NCI-H524 treated with DMSO at 0.1 percent for 48 hours (cell line): ENCODE measurements around the gene ALK.

Experiments
- DNase-seq: peaks from one replicate; lab custom pipeline; 2025; lab: John Stamatoyannopoulos, UW

Gene ALK

DNA sequence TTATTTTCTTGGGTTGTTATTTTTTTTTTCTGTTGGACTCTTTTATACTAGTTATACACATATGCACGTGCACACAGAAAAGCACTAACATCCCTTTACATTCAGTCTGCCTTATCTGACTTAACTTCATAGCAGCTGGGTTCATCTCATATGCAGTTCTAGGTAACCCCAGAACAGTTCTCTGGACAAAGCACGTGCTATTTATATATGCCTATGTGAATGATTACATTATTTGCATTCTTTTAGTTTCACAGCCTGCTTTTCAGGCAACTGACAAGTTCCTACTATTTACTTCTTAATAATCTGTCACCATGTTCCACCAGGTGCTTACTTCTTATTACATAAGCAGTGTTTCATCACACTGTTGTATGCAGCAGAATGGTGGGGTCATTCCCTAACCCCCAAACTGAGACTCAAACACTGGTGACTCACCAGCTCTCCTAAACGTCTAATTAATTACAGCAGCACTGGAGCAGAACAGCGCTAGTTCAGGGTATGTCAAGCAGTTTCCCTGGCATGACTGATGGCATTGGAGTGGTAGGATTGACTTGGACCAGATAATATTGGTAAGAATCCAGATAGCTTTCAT, 433.3 kb downstream of the ALK start:
- no peak for DNase-seq

DNA sequence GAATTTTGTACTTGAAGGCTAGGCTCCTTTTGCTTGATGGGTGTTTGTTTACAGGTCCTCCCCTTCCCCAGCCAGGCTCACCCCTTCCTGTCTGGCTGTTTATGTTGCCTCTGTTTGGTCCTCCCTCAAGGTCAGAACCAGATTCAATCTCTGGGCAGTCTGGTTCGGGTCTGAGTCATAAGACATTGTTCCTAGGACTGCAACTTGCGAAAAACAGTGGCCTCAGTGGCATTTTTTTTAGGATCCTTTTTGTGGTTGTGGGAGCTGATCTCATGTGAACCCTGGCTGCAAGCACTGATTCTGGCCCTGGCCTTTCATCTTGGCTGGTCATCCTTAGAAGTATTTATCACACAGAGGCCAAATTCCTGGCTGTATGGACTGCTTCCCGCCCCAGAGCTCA, 435.8 kb downstream of the ALK start:
- DNase-seq = no peak

DNA sequence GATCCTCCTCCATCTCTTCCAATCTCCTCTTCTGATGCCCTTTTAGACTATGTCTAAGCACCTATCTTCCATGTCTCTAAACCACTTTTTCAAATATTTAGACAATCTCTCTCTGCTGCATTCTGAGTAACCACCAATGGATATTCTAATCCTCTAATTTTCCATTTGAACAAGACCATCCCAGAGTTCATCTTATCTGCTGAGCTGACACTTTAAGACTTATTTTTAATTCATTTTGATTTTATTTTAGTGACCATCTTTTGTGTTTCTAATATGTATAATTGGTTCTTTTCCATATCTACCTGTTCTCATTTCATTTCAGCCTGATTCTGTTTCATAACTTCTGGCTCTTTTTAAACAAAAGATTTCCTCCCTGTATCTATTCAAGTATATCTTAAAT, 436.3 kb downstream of the ALK start:
- no peak for DNase-seq

DNA sequence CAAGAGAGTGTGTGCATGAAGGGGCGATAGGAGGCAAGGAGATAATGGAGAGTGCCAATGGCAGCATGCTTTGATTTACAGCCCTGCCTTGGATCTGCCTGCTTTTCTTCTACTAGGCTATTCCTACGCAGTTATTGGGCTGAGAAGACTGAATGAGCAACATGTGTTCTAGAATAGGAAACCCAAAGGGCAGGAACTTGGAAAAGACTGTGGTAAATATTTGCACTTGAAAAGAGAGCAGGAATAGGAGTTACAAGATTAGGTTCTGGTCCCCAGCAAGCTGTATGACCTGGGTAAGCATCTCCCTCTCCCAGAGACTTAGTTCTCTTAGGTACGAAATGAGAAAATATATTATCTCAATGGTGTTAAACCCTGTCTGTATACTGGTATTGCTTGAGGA, 438.5 kb downstream of the ALK start:
- DNase-seq = no peak

DNA sequence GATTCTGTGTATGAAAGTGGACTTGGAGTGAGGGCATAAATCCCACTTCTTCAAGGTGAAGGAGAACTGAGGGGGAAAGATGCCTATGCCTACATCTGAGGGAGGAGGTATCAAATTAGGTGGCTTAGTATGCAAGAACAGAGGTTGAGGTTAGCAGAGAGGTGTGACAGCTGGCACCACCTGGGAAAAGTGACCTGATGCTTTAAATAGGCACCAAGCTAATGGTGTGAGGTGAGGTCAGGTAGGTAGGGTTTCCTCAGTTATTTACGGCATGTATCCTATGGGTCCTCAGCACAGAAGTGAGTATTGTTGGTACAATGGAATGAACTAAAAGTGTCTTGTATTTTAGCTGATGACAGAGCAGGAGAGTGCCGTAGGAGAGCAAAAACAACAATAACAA, 439.0 kb downstream of the ALK start:
- no peak for DNase-seq

DNA sequence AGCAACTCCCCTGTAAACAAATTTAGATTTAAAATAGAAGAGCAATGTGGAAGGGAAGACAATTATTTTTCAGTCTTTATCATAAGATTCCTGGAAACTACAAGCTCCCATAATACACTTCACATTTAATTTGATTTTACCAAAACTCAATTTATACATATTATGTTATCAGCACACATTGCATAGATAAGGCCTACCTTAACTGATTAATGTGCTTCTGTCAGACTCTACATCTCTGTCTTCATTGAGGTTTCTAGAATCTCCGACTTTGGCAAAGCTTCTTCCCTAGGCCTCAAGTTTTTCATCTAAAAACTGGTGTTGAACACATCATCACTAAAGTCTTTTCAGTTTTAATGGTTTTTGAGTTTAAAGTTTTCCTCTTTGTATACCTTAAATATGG, 440.1 kb downstream of the ALK start:
- DNase-seq = no peak

DNA sequence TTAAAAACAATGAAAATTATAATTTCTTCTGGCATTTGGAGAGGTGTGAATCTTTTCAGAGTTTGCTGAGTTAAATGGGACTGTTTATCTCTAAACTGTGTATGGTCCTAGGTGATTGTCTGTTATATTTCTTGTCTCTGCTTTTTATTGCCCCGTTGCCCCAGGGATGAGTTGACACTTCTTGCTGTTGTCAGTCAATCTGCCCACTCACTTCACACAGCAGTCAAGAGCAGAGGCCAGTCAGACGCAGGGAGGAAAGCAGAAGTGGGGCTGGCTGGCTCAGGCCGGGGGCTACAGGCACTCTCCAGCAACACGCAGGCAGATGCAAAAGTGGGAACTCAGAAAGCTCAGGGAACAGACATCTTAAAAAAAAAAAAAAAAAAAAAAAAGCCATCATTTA, 441.0 kb downstream of the ALK start:
- DNase-seq = no peak

DNA sequence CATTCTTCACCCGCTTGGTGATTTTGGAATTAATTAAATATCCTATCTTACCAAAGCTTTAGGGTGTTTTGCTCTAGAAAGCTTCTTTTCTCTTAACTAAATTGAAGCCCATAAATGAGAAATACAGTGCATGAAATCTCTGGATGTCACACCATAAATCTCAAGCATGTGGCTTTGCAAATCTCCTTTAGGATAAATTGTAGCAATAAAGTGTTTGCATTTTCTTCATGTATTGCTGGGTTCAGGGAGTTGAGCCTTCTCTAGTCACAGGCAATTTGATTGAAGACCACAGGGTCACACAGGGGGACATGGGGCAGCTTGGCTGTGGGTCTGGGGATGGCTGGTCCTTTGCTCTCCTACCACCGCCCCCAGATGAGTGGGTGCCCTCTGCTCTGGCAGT, 442.0 kb downstream of the ALK start:
- no peak for DNase-seq

DNA sequence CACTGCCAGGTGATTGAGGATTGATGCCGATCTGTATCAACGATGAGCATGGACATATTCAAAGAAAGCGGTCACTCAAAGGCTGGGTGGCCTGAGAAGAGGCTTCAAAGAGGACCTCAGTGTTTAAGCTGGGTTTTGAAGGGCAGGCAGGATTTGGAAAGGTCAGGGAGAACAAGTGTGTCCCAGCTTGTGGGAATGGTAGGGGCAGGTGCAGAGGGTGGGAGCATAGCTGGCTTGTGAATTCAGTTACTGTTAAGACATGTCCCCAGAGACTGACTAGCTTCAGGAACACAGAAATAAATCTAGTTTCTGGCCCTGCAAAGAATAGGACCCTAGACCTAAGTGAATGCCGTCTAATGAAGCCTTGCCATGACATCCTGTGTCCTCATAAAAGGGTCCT, 442.7 kb downstream of the ALK start:
- DNase-seq = no peak

DNA sequence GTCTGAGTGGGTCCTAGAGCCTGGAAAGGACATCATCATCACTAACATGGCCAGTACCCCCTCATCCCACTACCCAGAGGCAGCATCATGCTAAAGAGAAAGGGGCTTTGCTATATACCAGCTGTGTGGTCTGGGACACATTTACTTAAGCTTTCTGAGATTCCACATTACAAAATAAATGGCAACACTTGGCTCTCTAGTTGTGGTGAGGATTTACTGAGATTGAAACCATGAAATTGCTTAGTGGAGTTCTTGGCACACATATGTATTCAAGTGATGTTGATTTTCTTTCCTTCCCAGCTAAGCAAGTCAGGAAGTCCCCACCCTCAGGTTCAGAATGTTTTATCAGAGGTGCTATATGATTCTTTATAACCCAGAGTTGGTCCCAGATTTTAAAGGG, 444.2 kb downstream of the ALK start:
- no peak for DNase-seq

DNA sequence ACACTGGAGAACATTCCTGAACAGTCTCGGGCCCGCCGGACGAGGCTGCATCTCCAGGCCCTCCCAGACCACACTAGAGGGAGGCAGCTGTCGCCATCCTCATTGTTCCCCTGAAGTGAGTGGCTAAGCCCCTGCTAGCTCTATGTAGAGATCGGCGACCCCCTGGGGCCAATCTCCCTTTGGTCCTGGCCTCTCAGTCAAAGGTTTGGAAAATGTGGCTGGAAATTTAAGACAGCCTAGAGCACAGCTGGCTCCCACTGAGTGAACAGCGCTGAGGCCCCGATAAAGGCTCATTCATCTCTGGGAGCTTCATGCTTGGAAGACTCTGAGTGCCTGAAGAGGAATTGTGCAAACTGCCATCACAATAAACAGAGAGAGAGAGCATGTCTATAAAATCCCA, 445.9 kb downstream of the ALK start:
- no peak for DNase-seq

DNA sequence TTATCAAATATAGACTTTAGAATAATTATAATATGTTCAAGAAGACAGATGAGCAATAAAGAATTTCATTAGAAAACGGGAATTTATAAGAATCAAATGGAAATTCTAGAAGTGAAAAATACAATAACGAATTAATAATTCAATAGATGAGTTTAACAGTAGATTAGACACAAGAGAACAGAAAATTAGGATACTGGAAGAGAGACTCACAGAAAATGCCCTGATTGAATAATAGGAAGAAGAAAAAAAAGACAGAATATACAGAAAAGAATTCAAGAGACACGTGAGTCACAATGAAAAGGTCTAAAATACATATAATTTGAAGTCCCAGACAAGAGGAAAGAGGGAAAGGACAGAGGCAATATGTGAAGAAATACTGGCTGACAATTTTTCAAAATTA, 451.4 kb downstream of the ALK start:
- DNase-seq = no peak

DNA sequence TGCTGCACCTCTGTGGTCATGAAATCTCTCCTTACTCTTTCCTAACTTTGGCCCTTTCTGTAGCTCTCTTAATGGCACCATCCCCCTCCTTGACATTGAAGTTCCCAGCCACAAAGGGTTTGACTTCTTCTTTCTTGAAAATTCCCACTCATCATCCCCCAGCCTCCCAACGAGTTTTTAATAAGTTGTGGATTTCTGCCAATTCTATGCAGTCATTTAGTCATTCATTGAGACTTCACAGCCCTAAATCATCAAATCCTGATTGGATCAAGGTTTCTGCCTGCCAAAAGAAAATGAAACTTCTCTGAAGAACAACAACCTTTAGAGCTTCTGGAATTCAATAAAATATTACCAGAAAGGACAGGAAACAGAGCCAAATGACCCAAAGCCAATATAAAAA, 451.9 kb downstream of the ALK start:
- no peak for DNase-seq

DNA sequence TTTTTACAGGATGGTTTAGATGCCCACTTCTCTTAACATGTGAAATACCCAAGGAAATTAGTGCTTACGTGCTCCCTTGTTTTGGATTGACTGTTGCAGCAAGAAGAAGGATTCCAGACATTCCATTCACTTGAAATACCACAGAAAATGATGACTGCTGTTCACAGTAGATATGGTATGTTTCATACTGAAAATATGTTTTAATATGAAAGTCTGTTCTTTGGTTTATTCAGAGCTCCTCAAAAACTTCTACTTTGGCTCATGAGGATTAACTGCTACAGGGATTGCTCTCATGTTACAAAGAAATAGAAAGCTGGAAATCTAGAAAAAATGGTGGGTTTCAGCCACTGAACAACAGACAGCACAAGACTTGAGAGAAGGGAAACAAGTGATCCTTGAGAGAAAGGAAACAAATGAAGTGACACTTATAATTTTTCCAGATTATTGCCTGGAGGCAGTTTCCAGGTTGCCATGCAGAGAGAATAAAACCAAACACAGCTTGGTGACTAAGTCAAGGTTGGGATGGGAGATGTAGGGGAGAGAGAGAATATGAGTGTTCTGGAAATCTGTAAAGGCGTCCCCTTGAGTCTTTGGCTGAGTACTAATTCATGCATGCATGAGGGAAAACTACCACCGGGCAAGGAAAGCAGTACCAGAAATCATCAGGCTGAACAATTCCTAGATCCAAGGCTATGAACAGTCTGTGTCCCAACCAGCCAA, 458.0 kb downstream of the ALK start:
- DNase-seq = no peak

DNA sequence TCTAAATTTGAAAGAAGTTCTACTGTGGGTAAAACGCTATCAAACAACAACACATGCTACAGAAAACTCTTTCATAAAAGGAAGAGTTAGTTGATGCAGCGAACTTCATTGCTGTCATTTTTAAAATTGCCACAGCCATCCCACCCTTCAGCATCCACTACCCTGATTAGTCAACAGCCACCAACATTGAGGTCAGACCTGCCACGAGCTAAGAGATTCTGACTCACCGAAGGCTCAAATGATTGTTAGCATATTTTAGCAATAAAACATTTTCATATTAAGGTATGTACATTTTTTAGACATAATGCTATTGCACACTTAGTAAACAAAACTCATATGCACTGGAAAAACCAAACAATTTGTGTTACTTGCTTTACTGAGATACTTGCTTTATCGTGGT, 459.1 kb downstream of the ALK start:
- DNase-seq = no peak

DNA sequence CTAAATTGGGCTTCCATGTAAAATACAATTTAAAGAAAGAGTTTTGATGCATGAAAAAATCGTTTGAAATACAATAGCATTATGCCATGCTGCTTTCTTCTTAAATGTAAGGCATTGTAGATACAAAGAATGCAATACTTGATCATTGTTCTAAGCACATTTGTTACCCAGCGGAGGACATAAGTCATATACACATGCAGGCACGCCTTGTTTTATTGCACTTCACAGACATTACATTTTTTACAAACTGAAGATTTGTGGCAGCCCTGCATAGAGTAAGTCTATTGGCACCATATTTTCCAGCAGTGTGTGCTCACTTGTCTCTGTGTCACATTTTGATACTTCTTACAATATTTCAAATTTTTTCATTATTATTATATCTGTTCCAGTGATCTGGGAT, 461.2 kb downstream of the ALK start:
- no peak for DNase-seq

DNA sequence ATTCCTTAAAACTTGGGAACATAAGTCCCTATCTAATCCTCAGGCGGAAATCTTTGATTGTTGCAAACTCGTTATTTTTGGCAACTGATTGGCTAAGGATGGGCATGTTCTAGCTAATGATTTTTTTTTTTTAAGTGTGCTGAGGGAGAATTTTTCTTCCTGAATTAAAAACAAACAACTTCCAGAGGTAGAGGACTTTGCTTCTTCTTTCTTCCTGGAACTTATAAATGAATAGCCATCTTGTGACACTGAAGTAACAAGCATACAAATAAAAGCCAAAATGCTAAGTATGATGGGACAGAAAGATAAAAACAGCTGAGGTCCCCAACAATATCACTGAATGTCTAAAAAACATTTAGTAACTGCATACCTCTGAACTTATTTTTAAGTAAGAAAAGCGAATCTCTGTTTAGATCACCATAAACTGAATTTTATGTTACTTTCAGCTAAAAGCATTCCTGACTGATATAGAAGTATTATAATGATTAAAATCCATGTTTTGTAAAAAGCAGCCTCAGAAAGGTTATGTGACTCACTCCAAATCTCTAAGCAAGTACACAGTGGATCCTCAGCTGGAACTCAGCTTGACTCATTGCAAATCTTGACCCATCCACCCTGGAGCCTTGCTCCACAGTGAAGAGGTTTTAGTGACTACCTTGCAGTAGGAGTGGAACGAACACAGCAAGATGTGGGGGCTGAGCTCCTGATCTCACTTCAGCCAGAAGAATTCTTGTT, 461.8 kb downstream of the ALK start:
- DNase-seq = no peak

DNA sequence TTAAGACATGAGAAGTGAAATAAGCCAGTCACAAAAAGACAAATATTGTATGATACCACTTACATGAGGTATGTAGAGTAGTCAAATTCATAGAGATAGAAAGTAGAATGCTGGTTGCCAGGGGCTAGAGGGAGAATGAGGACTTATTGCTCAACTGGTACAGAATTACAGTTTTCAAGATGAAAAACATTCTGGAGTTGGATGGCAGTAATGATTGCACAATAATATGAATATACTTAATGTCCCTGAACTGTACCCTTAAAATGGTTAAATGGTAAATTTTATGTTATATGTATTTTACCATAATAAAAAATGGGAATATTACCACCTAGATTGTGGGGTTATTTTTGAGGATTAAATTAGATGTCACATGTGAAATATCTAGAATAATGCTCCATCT, 465.0 kb downstream of the ALK start:
- no peak for DNase-seq

DNA sequence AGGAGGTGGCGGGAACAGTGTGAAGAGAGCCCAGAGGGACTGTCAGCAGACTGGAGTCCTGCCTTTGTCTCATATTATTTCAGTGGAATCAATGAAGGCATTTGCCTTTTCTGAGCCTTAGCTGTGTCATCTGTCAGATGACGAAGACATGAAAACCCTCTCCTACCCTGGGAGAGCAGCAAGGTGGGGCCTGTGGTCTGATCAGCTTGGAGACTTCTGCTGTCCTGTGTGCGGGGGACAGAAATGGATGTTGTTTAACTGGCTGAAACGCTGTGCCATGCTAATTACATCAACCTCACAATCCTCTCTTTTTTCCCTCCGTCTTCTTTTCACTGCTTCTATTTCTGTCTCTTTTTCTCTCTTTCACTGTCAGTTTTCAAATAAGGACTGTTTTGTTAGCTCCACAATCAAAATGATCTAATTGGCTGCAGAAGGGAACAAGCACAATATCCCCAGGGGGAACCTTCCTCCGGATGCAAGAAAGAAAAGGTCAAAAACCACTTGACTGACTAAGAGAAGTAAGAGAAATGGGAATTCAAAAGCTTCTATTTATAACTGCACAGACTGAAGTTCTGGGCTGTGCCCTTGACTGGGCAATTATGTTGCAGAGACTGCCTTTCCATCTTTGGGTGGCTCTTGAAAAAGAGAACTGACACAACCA, 466.1 kb downstream of the ALK start:
- DNase-seq = no peak

DNA sequence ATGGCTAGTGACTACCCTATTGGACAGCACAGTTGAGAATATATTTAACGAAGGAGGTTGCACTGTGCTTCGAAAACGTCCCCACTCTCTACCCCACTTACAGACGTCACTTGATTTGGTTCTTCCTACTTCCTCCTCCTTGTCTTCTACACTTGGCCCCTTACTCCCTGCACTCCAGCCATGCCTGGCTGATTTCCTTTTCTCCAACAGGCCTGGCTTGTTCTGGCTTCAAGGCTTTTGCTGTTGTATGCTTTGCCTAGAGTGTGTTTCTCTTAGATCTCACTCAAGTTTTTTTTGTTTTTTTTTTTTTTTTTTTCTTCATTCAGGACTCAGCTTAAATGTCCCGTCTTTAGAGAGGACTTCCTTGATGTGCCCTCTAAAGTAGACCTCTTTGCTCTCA, 469.4 kb downstream of the ALK start:
- no peak for DNase-seq

DNA sequence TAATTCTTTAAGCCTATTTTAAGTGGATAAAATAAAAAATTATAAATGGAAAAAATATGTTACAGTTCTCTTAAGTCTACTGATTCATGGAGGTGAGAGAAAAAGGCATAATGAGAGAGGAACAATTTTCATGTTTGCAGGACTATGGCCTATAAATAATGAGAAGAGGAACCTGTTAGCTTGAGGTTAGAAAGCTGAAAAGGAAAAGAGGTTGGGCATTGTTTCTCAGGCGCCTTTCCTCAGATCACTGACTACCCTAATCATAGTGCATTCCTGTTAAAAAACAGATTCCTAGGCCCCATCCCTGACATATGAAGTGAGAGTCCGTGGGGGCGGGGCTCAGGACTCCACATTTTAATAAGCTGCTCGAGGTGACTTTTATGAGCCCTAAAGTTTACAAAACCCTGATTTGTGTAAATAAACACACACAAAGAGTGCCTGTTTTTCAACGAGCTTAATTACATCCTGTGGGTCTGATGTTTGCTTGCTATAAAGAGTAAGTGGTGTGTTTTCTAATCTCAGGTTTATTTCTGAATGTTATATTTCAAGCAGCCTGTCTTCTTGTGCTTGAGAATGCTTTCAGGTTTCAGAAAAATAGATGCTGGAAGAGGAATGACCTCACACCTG, 470.7 kb downstream of the ALK start:
- DNase-seq = no peak

DNA sequence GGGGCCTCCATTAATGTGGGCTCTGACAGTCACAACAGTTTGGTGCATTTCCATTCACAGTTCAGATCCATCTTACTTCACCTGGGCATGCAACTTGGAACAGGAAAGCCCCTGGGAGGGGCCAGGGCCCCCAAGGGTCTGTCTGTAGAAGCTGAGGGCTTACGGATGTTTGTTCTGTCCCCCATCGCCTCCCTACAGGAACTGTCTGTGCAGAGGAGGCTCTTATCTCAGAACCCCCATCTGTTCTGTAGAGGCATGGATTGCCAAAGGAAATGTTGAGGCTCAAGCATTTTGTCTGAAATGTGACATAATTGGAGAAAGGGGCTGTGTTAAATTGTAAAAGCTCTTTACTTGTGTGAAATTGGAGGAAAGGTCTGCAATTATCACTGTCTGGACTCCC, 471.9 kb downstream of the ALK start:
- no peak for DNase-seq
